Occipital lobe (tissue), 2 donors: ENCODE data around the gene TOP2A. TPM values are rescaled to one million over a fixed set of nuclear protein-coding genes. Genes with fewer than 3 reads are reported as not detected.
"Not testable (repeated sequence)": the region's sequence is repeated elsewhere in the genome, so short reads cannot be mapped to it uniquely, and the experiment has no call there.

Experiments
- DNase-seq: peaks from one replicate; lab custom pipeline; 2025; lab: John Stamatoyannopoulos, UW
- total RNA-seq: library from RNA; depleted of rRNA; stranded (reverse); fragments of >200 nt; gene quantifications from one replicate; pipeline ENCODE4 v1.2.3, GENCODE V29; 2014

TOP2A gene
- total RNA-seq, 1 donor from 2014 or later, result 24.0 TPM

DNA sequence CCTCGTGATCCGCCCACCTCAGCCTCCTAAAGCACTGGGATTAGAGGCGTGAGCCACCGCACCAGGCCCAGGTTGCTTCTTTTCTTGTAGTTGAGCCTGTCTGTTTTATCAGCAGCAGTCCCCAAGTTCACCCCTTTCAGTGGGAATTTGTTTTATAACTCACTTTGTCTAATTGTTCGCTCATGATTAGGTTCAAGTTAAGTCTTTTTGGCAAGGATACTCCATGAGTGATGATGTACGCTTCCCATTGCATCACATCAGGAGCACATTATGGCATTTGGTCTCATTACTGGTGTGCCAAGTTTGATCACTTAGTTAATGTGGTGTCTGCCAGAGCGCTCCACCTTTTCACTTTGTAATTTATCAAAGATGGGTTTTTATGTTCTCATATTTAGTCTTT lies 38.7 kb downstream of the TOP2A start:
- DNase-seq, result no peak

GRCh38 chr17:40377832-40378231 lies 39.9 kb downstream of the TOP2A start:
- no peak for DNase-seq

DNA sequence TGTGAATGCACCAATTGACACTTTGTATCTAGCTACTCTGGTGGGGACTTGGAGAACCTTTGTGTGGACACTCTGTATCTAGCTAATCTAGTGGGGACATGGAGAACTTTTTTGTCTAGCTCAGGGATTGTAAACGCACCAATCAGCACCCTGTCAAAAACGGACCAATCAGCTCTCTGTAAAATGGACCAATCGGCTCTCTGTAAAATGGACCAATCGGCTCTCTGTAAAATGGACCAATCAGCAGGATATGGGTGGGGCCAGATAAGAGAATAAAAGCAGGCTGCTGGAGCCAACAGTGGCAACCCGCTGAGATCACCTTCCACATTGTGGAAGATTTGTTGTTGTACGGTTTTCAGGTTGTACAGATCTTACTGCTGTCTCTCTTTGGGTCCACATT lies 41.2 kb downstream of the TOP2A start:
- not testable (repeated sequence) for DNase-seq

- DNase-seq, result not testable (repeated sequence)
Measured at GRCh38 chr17:40375786-40376185, 41.9 kb downstream of the TOP2A start.

DNA sequence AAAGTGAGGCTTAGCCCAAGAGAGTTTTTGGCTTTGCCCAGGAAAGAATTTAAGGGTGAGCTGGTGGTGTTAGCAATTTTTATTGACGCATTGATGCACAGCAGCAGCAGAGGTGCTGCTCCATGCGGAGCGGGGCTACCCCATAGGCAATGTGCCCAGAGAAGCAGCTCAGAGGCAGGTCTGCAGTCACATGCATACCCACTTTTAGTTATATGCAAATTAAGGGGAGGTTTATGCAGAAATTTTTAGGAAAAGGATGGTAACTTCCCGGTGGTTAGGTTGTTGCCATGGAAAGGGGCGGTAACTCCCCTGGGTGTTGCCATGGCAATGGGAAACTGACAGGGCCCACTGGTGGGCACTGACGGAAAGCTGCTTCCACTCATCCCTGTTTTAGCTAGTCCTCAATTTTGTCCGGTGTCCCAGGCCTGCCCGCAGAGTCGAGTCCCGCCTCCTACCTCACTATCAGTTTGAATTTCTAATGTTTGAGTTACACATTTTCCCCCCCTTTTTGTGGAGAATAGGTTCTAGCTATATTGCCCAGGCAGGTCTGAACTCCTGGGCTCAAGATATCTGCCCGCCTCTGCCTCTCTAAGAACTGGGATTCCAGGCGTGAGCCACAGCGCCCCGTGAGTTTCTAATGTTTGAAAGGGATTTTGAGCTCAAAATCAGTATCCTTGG lies 42.7 kb downstream of the TOP2A start:
- no peak for DNase-seq

DNA sequence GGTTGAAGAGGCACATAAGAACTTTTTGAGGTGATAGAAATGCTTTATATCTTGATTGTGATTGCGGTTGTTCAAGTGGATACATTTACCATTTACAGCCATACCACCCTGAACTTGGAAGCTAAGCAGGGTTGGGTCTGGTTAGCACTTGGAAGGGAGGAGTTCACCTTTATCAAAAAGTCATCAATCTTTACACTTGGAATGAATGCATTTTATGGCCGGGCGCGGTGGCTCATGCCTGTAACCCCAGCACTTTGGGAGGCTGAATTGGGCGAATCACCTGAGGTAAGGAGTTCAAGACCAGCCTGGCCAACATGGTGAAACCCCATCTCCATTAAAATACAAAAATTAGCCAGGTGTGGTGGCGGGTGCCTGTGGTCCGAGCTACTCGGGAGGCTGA lies 43.7 kb downstream of the TOP2A start:
- no peak for DNase-seq

DNA sequence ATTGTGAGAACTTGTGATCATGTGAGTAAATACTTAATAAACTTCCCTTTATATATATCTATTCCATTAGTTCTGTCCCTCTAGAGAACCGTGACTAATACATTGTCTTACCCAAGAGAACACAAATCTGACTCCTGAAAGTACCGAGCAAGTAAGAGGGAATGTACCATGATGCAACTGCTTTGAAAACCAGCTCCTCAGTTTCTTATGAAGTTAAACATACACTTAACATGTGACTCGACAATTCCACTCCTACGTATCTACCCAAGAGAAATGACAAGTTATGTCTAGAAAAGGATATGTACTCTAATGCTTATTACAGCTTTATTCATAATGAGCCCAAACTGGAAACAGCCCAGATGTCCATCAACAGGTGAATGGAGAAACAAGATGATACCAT lies 44.4 kb downstream of the TOP2A start:
- DNase-seq, result no peak

GRCh38 chr17:40372644-40373043 lies 45.1 kb downstream of the TOP2A start:
- DNase-seq, result not testable (repeated sequence)

DNA sequence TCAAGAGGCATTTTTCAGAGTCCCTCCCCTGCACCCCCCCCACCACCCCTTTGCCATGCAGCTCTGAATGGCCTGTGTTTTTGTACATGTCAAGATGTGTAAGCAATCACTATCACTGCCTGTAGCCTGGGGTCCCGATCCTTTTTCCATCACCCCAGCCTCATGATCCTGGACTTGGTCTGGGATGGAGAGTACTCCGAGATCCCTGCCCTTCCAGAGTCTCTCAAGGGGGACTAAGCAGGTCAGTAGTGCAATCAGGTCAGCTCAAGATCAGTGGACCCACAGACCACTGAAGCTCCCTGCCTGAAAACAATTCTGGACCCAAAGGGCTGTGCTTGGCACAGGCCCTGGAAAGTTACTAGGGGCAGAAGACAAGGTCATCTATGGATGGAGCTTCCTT lies 45.7 kb downstream of the TOP2A start:
- no peak for DNase-seq

GRCh38 chr17:40371261-40371929 lies 46.3 kb downstream of the TOP2A start:
- DNase-seq, result no peak

DNA sequence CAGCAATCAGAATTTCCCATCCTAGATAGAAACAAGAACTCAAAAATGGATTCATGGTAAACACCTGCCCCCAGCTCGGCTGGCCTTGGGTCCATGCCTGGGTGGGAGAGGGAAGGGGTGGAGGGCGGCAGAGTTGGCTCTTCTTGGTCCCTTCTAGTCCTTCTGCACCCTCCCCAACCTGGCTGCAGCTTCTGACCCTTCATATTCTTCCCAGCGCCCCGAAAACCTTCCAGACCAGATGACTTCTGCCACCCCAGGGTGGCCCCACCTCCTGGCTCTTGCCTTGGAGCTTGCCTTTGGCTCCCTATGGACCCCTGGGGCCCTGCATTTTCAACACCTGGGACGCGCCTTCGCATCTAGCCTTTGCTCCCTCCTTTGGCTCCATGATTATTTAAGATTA lies 47.8 kb downstream of the TOP2A start:
- no peak for DNase-seq

DNA sequence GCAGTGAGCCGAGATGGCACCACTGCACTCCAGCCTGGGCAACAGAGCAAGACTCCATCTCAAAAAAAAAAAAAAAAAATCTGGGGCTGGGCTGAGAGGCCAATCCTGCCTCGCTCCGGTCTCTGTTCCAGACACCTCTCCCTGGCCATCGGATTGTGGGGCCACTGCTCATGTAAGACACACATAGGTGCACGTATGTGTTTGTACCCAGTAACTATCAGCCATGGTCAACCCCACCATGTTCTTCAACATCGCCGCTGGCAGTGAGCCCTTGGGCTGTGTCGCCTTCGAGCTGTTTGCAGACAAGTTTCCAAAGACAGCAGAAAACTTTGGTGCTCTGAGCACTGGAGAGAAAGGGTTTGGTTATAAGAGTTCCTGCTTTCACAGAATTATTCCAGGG lies 50.0 kb downstream of the TOP2A start:
- not testable (repeated sequence) for DNase-seq

GRCh38 chr17:40366861-40367518 lies 50.7 kb downstream of the TOP2A start:
- no peak for DNase-seq

DNA sequence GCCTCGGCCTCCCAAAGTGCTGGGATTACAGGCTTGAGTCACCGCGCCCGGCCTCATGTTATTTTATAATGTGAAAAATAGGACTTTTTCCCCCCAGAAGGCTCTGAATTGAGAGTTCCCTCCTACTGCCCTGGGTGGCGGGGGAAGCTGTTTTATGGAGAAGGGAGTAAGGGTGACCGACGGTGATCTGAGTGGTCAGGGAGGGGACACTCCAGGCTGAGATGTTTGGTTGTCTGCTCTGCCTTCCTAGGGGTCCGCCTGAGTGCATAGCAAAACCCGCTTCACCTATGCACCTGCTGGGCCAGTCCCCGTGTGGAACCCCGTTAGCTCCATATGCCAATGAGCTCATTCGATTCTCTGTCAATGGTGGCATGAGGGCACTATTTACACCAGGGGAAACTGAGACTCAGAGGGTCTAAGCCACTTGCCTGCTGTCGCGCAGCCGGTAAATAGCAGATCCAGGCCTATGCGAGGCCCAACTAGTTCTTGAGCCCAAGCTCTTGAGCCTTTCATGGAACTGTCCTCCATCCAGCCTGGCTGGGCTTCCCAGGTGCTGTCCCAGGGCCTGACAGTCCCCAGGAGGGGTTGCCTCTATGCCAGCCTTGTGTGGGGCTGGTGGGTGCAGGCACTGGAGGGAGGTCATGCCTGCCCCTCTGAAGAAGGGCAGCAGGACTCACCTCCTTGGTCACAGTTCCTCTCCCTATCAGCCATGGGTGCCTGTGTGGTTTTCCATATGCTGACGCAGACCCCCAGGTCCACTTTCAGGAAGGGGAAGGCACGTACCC lies 51.4 kb downstream of the TOP2A start:
- DNase-seq, result no peak

GRCh38 chr17:40364906-40365305 lies 52.8 kb downstream of the TOP2A start:
- no peak for DNase-seq

- no peak for DNase-seq
Measured at GRCh38 chr17:40364121-40364861, 53.4 kb downstream of the TOP2A start, which contains the start of gene GJD3. Gene GJD3 (minus strand): TSS chr17:40364737. CDS start chr17:40363815, 922 bp downstream.

GRCh38 chr17:40363111-40363827 lies 54.4 kb downstream of the TOP2A start:
- no peak for DNase-seq

DNA sequence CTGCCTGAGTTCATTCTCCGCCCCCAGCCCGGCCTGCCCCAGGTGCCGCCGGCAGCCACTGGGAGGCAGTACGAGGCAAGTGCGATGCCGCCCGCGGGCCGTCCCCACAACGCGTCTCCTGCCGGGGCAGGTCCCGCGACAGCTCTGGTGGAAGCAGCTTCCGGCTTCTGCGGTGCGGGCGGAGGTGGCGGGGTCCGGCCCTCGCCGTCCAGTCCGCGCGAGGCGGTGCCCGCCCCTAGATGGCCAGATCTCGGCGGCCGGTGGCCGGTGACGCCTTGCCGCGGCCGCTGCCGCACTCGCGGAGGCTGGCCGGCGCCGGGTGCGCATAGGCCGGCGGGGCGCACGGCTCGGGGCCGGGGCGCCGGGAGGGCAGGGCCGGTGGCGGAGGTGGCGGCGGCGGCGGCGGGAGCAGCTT lies 55.0 kb downstream of the TOP2A start:
- DNase-seq, result no peak

GRCh38 chr17:40361925-40362695 lies 55.6 kb downstream of the TOP2A start:
- no peak for DNase-seq
